AG04449 (cell line): ENCODE results near the gene ANKRD35.

Experiments
- CTCF ChIA-PET: fragments of 350-600 bp; formaldehyde crosslinking; extraction: SDS; loops from one replicate; lab custom pipeline; 2021; ENCODE audit warnings: antibody characterized with exemption; lab: Yijun Ruan, JAX
- POLR2A ChIA-PET: fragments of 400-600, 350-600 bp; formaldehyde crosslinking; extraction: SDS; loops from one replicate; lab custom pipeline; 2020; ENCODE audit warnings: antibody characterized with exemption, inconsistent platforms; lab: Yijun Ruan, JAX
- DNase-seq: peaks from one replicate; pipeline ENCODE4 v3.0.0-alpha.2; 2010; ENCODE audit warnings: low read depth, low spot score
- H3K4me3 ChIP-seq: 2 replicates; pipeline ENCODE4 v1.5.1; 2011; ENCODE audit warnings: low read depth, mild to moderate bottlenecking, control low read depth, low read length
- TF ChIP-seq, protein P1 (sequence below): IDR thresholded peaks from one replicate; pipeline ENCODE4 v1.5.1; 2011; ENCODE audit warnings: mild to moderate bottlenecking, moderate library complexity, low read length, control low read depth, inconsistent platforms; ENCODE audit not compliant: insufficient read depth; ENCODE audit errors: missing control alignments

Gene ANKRD35

DNA sequence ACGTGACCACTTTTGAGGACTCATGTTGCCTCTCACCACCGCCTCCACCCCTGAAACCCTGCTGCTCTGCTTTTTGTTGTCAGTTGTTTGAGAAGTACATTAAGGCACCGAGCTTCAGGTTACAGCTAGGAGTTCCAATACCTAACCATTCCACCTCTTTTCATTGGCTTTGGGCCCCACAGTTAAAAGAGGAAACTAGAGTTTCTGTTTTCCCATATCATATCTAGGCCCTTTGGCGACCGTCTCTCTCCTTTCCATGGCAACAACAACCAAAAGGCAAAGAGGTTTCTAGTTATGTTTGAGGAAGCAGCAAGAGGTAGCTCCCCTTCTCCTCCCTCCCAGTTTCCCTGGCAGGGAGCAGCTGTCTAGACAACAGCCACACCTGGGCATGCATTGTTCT, 5.9 kb downstream of the ANKRD35 start:
- TF ChIP-seq, protein P1, sequence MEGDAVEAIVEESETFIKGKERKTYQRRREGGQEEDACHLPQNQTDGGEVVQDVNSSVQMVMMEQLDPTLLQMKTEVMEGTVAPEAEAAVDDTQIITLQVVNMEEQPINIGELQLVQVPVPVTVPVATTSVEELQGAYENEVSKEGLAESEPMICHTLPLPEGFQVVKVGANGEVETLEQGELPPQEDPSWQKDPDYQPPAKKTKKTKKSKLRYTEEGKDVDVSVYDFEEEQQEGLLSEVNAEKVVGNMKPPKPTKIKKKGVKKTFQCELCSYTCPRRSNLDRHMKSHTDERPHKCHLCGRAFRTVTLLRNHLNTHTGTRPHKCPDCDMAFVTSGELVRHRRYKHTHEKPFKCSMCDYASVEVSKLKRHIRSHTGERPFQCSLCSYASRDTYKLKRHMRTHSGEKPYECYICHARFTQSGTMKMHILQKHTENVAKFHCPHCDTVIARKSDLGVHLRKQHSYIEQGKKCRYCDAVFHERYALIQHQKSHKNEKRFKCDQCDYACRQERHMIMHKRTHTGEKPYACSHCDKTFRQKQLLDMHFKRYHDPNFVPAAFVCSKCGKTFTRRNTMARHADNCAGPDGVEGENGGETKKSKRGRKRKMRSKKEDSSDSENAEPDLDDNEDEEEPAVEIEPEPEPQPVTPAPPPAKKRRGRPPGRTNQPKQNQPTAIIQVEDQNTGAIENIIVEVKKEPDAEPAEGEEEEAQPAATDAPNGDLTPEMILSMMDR, result no peak
- no peak overlapping the region for H3K4me3 ChIP-seq
- ChIA-PET POLR2A (no interaction called here), CTCF (interaction anchor here (0.8 to 16.3 kb wide), 6 partner anchors 11 to 34 kb away, joined by 3 to 469 read pairs (median 13); partner anchors contain the start of genes ITGA10, NUDT17, PEX11B and PIAS3)
- DNase-seq, result no peak

DNA sequence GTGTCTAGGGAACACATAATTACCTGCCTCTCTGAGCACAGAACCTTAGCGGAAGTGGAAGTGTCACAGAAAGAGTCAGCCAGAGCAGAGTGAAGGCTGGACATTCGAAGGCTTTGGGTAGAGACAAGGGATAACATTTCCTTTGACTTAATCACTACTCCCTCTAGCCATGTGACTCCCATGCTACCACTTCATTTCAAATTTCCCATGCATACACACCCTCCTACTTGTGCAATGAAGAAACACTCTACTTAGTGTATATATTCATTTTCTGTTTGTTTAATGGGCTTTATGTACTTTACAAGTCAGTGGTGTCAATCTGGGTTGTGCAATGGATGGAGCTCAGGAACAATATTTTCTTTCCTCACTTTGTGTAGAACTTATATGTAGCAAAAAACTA, 6.9 kb downstream of the ANKRD35 start:
- no peak overlapping the region for H3K4me3 ChIP-seq
- CTCF ChIA-PET, result interaction anchor here (0.7 to 16.3 kb wide), 7 partner anchors 10 to 33 kb away, joined by 3 to 469 read pairs (median 10); partner anchors contain the start of genes ITGA10, NUDT17, PEX11B and PIAS3
- no peak for DNase-seq
- POLR2A ChIA-PET, result no interaction called here
- TF ChIP-seq, protein P1, result no peak

DNA sequence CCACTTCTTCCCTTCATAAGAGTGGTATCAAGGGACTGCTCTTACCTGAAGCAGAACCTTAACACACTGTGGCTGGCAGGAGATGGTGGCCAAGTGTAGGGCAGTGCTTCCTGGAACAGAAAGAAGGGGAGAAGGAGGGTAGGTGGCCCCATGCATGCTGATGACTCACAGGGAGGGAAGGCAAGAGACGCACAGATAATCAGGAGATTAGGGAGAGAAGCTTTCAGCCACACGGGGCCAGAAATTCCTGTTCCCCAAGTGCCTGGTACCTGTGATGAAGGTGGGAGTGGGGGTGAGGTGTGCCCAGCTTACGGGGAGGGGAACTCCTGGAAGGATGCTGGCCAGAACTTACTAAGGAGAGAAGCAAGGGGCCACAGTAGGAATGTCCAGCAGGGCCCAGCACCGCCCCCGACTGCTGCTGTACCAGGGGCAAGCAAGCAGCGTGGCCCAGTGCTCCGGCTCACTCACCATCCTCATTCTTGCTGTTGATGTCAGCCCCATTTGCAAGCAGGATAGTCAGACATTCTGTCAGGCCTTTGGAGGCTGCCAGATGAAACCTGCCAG, 7.7 kb downstream of the ANKRD35 start:
- ChIA-PET CTCF (interaction anchor here (1.1 to 16.3 kb wide), 5 partner anchors 13 to 34 kb away, joined by 4 to 469 read pairs (median 16); partner anchors contain the start of genes ITGA10, NUDT17, PEX11B and PIAS3), POLR2A (no interaction called here)
- DNase-seq, result no peak
- TF ChIP-seq, protein P1, result no peak
- H3K4me3 ChIP-seq, result no peak overlapping the region

DNA sequence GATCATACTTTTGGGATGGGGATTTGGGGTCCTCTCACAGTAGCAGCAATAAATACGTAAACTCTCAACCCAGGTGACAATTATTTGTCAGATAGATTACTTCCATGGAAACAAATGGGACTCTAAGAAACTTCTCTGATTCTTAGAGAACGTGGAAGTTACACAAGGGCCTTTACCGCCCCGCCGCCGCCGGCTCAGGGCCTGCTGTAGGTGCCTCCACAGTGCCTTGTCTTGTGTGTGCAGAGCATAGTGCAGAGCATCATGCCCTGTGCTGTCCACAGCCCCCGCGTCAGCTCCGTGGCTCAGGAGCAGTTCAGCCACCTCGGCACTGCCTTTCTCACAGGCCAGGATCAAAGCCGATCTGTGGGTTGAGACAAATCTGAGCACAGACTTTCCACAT, 11.0 kb downstream of the ANKRD35 start:
- TF ChIP-seq, protein P1, result no peak
- POLR2A ChIA-PET, result interaction anchor here (1.2 kb wide), 1 partner anchor 9 kb away, joined by 3 read pairs; no protein-coding TSS in a partner anchor
- CTCF ChIA-PET, result interaction anchor here (0.6 to 2.4 kb wide), 4 partner anchors 11 to 31 kb away, joined by 3 to 8 read pairs (median 5); partner anchors contain the start of gene PIAS3
- no peak for DNase-seq
- H3K4me3 ChIP-seq, result no peak overlapping the region

DNA sequence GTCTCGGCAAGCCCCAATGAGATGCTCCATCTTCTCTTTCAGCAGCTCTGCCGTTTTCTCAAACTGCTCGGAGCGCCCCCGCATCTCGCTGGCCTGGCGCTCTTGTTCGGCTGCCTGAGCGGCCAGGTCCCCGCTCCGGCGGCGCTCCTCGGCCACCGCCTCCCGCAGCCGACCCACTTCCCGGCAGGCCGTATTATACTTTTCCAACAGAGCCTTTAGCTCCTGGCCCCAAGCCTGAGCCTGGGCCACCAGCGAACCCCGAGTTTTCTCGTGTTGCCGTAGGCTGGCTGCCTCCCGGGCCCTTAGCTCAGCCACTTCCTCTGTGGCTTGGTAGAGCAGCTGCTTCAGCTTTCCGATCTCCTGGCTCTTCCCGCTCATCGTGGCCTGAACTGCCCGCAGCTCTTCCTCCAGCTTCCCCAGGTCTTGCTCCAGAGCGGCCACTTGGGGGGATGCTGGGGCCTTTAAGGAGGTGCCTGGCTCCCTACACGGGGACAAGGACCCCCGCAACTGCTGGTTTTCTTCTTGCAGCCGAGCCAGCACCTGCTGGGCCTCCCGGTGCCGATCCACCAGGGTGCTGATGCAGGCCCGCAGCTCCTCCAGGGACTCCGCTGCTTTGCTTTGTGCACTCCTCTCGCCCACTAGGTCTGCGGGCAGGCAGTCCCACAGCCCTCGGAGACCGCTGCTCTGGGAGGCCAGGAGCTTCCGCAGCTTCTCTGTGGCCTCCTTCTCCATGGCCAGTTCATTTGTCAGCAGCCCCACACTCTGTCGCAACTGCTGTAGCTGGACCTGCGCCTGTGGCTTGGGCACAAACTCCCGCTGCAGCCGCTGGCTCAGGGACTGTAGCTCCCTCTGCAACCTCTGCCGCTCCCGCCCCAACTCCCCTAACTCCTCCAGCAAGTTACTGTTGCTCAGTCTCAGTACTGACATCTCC, 13.4 kb downstream of the ANKRD35 start:
- TF ChIP-seq, protein P1, result no peak
- POLR2A ChIA-PET, result interaction anchor here (1.0 to 2.3 kb wide), 2 partner anchors 13 to 20 kb away, joined by 4 to 12 read pairs; partner anchors contain the start of gene PIAS3
- peak overlapping the region; percentile 29 for H3K4me3 ChIP-seq
- CTCF ChIA-PET, result interaction anchor here (1.2 to 3.6 kb wide), 7 partner anchors 9 to 27 kb away, joined by 3 to 28 read pairs (median 8); partner anchors contain the start of gene NUDT17
- no peak for DNase-seq
